ENCODE measurements around the gene PRKAA1.
"Not testable (repeated sequence)": the region's sequence is repeated elsewhere in the genome, so short reads cannot be mapped to it uniquely, and the experiment has no call there.

The PRKAA1 gene

GRCh38 chr5:40779561-40779960, 18.6 kb downstream of the PRKAA1 start:
- no peak for DNase-seq

GRCh38 chr5:40778133-40778532, 20.0 kb downstream of the PRKAA1 start:
- no peak for DNase-seq

GRCh38 chr5:40776658-40776977, 21.6 kb downstream of the PRKAA1 start:
- DNase-seq = no peak

- no peak for DNase-seq
Observed at GRCh38 chr5:40775846-40776657, 22.1 kb downstream of the PRKAA1 start.

GRCh38 chr5:40775085-40775845, 22.9 kb downstream of the PRKAA1 start:
- DNase-seq = no peak

- DNase-seq = no peak
Observed at GRCh38 chr5:40774623-40775022, 23.6 kb downstream of the PRKAA1 start.

GRCh38 chr5:40770764-40771163, 27.4 kb downstream of the PRKAA1 start:
- DNase-seq = no peak

- DNase-seq = no peak
Observed at GRCh38 chr5:40762705-40763104, 35.5 kb downstream of the PRKAA1 start.

GRCh38 chr5:40757400-40757799, 40.8 kb downstream of the PRKAA1 start:
- no peak for DNase-seq

GRCh38 chr5:40755407-40756365, 42.5 kb downstream of the PRKAA1 start, which contains the start of gene TTC33:
Gene TTC33 (minus strand): TSS chr5:40755961. CDS start chr5:40747018, 8,943 bp downstream.
- DNase-seq = peak; percentile 96

GRCh38 chr5:40755093-40755406, 43.1 kb downstream of the PRKAA1 start:
- DNase-seq = peak; percentile 43

- no peak for DNase-seq
Observed at GRCh38 chr5:40754381-40755092, 43.6 kb downstream of the PRKAA1 start.

GRCh38 chr5:40746703-40747102, 51.5 kb downstream of the PRKAA1 start:
- no peak for DNase-seq

GRCh38 chr5:40743771-40744170, 54.4 kb downstream of the PRKAA1 start:
- no peak for DNase-seq

GRCh38 chr5:40738502-40738901, 59.7 kb downstream of the PRKAA1 start:
- DNase-seq = no peak

GRCh38 chr5:40736103-40736875, 61.9 kb downstream of the PRKAA1 start:
- DNase-seq = peak; percentile 7

GRCh38 chr5:40735609-40736008, 62.6 kb downstream of the PRKAA1 start:
- DNase-seq = no peak

GRCh38 chr5:40734986-40735385, 63.2 kb downstream of the PRKAA1 start:
- no peak for DNase-seq

GRCh38 chr5:40733879-40734563, 64.2 kb downstream of the PRKAA1 start:
- no peak for DNase-seq

GRCh38 chr5:40733434-40733833, 64.7 kb downstream of the PRKAA1 start:
- no peak for DNase-seq

GRCh38 chr5:40722497-40722911, 75.7 kb downstream of the PRKAA1 start:
- not testable (repeated sequence) for DNase-seq
